ENCODE measurements around the gene GALK2.
A peak's percentile ranks its signal among the peaks of the same experiment; 100 is the strongest.

- peak; percentile 82 for TF ChIP-seq CTCF (IDR thresholded peaks at IDR 0.05; ENCODE audit: low read length)
- TF ChIP-seq EZH2 (IDR thresholded peaks at IDR 0.05; ENCODE audit: borderline replicate concordance, low read length), result no peak
Observed at GRCh38 chr15:49145651-49146609, 24.1 kb upstream of the GALK2 start.

Data from OCI-LY1 (cell line).